Stimulated activated CD4-positive, alpha-beta T cell treated with anti-CD3 and anti-CD28 coated beads, TNF-alpha, amount 100 ng/mL, for 48 hours (primary cell): ENCODE data around the gene LAMA5.

Experiments used
- DNase-seq, 3 donors: peaks; one replicate each; pipeline ENCODE4 v3.0.0-alpha.2; 2020; ENCODE audit warnings: low read depth in 3 of 3

Gene LAMA5

GRCh38 chr20:62268228-62268900 is 98.7 kb downstream of the LAMA5 start:
- no peak for DNase-seq

DNA sequence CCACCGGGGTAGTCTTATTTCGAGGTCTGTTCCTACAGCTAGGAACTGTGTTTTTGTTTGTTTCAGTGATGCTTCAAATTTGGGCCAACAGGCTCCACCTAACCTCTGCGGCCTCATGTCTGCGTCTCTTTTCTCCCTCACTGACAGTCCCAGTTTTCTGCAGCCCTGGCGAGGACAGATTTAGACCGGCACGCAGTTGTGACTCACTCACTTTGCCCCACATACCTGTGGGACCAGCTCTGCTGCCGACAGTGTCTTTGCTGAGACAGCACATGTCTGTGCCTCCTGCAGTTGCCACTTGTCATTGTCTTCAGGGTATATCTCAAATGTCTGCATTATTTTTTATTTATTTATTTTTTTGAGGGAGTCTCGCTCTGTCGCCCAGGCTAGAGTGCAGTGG is 99.6 kb downstream of the LAMA5 start:
- no peak for DNase-seq

- no peak for DNase-seq
Observed at GRCh38 chr20:62266851-62267250, 100.3 kb downstream of the LAMA5 start.

DNA sequence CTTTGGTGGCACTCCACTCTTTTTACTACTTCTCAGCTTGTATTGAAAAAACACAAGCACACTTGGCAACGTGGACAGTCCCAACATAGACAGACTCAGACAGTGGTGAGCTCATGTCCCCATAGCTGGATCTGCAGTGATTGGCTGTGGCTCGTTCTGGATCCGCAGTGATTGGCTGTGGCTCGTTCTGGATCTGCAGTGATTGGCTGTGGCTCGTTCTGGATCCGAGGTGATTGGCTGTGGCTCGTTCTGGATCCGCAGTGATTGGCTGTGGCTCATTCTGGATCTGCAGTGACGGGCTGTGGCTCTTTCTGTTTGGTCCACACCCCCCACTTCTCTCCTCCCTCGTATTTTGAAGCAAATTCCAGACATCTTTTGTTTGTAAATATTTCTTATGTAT is 100.8 kb downstream of the LAMA5 start:
- peak in 1 of 3 donors; percentile 6 for DNase-seq

DNA sequence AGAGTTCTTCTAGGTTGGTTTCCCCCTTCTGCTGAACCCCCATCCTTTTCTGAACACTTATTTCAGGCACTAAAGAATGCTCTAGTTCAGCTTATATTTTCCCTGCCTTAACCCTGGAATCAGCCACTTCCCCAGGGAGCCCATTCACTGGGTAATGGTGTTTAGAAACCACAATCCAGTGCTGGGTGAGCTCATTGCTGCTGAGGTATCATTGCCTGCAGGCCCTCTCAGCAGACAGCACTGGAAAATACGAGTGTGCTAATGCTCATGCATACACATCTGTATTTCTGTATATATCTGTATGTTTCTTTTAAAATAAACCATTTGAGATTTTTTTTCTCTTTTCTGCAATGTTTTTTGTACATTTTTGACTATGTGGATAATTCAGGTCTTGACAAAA is 101.7 kb downstream of the LAMA5 start:
- DNase-seq: no peak

- DNase-seq: no peak
Observed at GRCh38 chr20:62263396-62263795, 103.7 kb downstream of the LAMA5 start.

DNA sequence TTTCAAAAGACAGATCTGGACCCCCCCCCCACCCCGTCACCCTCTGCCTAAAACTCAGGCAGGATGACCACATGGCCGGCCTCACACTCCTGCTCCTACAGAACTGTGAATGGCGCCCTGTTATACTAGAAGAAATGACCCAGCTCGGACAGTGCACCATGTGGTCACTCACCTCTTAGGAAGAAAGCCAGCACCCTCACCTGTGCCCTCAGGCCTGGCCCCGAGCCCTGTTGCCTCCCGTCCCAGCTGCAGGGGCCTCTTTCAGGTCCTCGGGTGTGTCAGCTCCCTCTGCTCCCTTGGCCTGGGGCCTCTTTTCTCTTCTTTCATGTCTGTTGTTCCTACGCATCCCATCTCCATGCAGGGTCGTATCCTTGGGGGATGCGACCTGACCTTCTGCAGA is 105.0 kb downstream of the LAMA5 start:
- no peak for DNase-seq

DNA sequence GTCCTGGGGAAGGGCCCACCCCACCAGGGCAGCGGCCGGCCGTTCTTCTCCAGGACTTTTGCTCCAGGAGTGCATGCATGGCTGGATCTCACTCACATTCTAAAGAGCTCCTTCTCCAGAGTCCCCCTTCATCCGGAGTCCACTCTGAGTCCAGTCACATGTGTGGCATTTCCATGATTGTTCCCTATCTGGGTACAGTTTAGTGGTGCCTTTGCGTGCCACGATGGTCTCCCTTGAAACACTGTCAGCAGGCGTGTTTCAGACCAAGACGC is 107.9 kb downstream of the LAMA5 start:
- no peak for DNase-seq
